Measurements from ENCODE around the gene HNRNPA2B1. TPM values are rescaled to one million over a fixed set of nuclear protein-coding genes. Genes with fewer than 3 reads are reported as not detected.

Gene HNRNPA2B1
- total and polyA plus RNA-seq, 8 donors, result 338 to 1,529 (median 1,312) TPM

GRCh38 chr7:26198781-26199169, 1.8 kb downstream of the HNRNPA2B1 start:
- peaks cover 43 to 52% of the 10 kb centered on the region in 2 donors for H3K4me1 ChIP-seq
- H3K9me3 ChIP-seq, result no peaks in the 10 kb centered on the region
- H3K27ac ChIP-seq, result peak overlapping the region; percentile 98 to 100
- DNase-seq (peak in 1 of 4 donors; percentile 22), ATAC-seq (no peak)
- TF ChIP-seq, protein P1, sequence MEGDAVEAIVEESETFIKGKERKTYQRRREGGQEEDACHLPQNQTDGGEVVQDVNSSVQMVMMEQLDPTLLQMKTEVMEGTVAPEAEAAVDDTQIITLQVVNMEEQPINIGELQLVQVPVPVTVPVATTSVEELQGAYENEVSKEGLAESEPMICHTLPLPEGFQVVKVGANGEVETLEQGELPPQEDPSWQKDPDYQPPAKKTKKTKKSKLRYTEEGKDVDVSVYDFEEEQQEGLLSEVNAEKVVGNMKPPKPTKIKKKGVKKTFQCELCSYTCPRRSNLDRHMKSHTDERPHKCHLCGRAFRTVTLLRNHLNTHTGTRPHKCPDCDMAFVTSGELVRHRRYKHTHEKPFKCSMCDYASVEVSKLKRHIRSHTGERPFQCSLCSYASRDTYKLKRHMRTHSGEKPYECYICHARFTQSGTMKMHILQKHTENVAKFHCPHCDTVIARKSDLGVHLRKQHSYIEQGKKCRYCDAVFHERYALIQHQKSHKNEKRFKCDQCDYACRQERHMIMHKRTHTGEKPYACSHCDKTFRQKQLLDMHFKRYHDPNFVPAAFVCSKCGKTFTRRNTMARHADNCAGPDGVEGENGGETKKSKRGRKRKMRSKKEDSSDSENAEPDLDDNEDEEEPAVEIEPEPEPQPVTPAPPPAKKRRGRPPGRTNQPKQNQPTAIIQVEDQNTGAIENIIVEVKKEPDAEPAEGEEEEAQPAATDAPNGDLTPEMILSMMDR (IDR thresholded peaks at IDR 0.05), result no peak
- H3K27me3 ChIP-seq, result no peaks in the 10 kb centered on the region
- intact Hi-C loops (cut with DNase I), result loop anchor here in 1 of 2 donors (10.0 kb wide), 1 partner anchor 114 kb away; no protein-coding TSS in a partner anchor
- peaks cover 0 to 37% of the 10 kb centered on the region in 2 donors for H3K36me3 ChIP-seq
- H3K4me3 ChIP-seq, result peak overlapping the region; percentile 81 to 93

DNA sequence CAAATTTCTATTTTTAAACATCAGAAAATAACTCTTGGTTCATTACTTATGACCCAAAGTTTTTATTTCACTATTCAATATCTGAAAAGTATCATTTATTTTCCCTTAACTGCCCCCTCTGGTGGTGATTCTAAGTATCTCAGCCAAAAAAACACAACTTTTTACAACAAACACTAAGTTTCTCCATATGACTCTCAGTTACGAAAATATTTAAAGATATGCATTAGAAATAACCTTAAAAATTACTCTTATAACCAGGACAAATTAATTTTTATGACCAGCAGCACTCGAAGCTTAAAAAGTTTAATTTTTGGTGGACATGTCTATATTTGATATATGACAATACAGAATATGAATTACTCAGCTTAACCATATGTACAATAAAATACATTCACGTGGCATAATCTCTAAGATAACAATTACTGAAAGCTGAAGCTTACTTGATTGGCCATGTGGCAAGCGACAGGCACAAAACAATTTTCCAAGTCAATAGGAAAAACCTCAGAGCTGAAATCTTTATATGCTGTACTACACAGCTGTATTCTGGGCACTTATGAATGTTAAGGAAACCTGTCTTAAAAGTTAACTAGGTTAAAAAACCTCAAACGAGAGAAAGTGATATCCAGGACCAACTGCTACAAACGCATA, 2.3 kb downstream of the HNRNPA2B1 start:
- Histone ChIP-seq H3K36me3 (peaks cover 0 to 42% of the 10 kb centered on the region in 2 donors), H3K4me3 (peak overlapping the region; percentile 81 to 93), H3K27me3 (no peaks in the 10 kb centered on the region), H3K9me3 (no peaks in the 10 kb centered on the region), H3K4me1 (peaks cover 47 to 52% of the 10 kb centered on the region in 2 donors), H3K27ac (peak overlapping the region; percentile 98 to 100)
- DNase-seq, result peak in 2 of 4 donors; percentile 42 to 51
- TF ChIP-seq, protein P1 (IDR thresholded peaks at IDR 0.05), result peak; percentile 67 to 69
- ATAC-seq, result no peak
- intact Hi-C loops (cut with DNase I), result loop anchor here in 1 of 2 donors (10.0 kb wide), 1 partner anchor 113 kb away; no protein-coding TSS in a partner anchor

DNA sequence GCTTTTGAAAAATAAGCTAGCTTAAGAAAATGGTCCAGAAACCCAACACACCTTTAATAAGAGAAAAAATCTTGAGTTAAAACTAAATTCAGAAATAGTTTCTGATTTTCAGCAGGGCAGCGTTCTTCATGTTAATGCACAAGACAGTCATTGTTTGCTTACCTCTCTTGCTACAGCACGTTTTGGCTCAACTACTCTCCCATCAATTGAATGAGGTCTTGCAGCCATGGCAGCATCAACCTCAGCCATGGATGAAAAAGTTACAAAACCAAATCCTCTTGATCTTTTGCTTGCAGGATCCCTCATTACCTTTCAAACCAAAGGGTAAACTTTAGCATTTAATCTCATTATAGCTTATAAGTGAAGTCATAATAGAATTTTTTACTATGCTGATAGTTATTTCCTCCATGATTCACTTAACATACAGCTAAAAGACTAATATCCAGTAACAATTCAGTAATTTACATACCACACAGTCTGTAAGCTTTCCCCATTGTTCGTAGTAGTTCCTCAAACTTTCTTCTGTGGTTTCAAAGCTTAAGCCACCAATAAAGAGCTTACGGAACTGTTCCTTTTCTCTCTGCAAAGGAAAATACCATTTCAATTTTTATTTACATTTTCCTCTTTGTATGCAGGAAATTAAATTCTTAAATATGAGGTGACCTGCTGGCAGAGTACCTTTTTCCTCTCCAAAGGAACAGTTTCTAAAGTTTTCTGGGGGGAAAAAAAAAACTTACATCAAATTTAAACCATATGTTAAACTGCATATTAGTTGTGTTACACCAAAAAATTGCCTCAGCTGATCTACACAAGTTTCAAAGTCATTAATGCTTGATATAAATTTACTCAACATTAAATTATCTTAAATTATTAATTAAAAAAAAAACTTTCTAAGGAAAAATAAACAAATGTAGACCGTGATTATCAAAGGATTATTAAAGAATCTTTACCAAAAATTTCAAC, 3.1 kb downstream of the HNRNPA2B1 start:
- H3K9me3 ChIP-seq, result no peaks in the 10 kb centered on the region
- TF ChIP-seq, protein P1 (IDR thresholded peaks at IDR 0.05), result no peak
- peaks cover 44 to 53% of the 10 kb centered on the region in 2 donors for H3K4me1 ChIP-seq
- peaks cover 0 to 50% of the 10 kb centered on the region in 2 donors for H3K36me3 ChIP-seq
- H3K27me3 ChIP-seq, result no peaks in the 10 kb centered on the region
- peak overlapping the region; percentile 81 to 93 for H3K4me3 ChIP-seq
- intact Hi-C loops (cut with DNase I), result loop anchor here in 1 of 2 donors (10.0 kb wide), 1 partner anchor 113 kb away; no protein-coding TSS in a partner anchor
- DNase-seq (no peak), ATAC-seq (no peak)
- peak overlapping the region; percentile 23 to 98 for H3K27ac ChIP-seq

- H3K4me1 ChIP-seq, result peaks cover 44 to 66% of the 10 kb centered on the region in 2 donors
- ATAC-seq (no peak), DNase-seq (no peak)
- intact Hi-C loops (cut with DNase I), result loop anchor here in 1 of 2 donors (10.0 kb wide), 1 partner anchor 111 kb away; no protein-coding TSS in a partner anchor
- peak overlapping the region in 1 of 2 donors; percentile 98 for H3K27ac ChIP-seq
- no peaks in the 10 kb centered on the region for H3K9me3 ChIP-seq
- peak overlapping the region in 1 of 2 donors; percentile 93 for H3K4me3 ChIP-seq
- TF ChIP-seq, protein P1 (IDR thresholded peaks at IDR 0.05), result no peak
- no peaks in the 10 kb centered on the region for H3K27me3 ChIP-seq
- H3K36me3 ChIP-seq, result peaks cover 0 to 64% of the 10 kb centered on the region in 2 donors
Observed at GRCh38 chr7:26195867-26196657, 4.5 kb downstream of the HNRNPA2B1 start.

Measured in left lung (tissue), 10 donors.